ENCODE measurements around the gene ATP6AP2. TPM values are rescaled to one million over a fixed set of nuclear protein-coding genes. Genes with fewer than 3 reads are reported as not detected.

The ATP6AP2 gene
- total and polyA plus RNA-seq, 9 of the 15 experiments (the other 6 are each of a cell fraction or from before 2014, with no cell fraction given) = 23.3 to 131 (median 41.9) TPM

DNA sequence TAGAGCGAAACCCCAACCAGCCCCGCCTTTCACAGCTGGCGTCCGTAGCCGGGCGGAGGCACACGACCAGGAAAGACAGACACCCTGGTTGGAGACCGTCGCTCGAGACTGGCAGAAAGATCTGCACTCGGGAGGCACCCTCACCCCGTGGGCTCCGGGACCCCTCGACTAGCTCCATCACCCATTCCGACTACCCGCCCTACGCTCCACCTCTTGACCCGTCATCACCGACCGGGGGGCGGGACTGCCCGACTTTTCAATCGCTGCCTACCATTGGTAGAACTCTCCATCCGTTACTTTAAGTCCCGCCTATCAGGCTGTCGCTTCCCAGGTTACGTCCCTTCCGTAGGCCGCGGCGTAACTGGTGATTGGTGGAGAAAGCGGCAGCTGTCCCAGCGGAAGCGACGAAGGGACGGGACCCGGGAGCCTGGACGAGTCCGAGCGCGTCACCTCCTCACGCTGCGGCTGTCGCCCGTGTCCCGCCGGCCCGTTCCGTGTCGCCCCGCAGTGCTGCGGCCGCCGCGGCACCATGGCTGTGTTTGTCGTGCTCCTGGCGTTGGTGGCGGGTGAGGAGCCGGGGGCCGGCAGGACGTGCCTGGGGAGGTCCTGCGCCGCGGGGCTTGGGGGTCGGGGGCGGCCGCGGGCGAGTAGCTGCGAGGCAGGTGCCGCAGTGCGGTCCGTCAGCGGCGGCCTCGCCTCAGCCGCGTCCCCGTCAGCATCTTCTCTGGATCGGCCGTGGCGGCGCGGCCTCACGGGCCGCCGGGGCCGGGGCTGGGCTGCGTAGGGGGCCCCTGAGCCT, at the start of gene ATP6AP2 (continued):
- TF ChIP-seq, protein P1, sequence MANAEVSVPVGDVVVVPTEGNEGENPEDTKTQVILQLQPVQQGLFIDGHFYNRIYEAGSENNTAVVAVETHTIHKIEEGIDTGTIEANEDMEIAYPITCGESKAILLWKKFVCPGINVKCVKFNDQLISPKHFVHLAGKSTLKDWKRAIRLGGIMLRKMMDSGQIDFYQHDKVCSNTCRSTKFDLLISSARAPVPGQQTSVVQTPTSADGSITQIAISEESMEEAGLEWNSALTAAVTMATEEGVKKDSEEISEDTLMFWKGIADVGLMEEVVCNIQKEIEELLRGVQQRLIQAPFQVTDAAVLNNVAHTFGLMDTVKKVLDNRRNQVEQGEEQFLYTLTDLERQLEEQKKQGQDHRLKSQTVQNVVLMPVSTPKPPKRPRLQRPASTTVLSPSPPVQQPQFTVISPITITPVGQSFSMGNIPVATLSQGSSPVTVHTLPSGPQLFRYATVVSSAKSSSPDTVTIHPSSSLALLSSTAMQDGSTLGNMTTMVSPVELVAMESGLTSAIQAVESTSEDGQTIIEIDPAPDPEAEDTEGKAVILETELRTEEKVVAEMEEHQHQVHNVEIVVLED (CRISPR knock-in tag; IDR thresholded peaks at IDR 0.05) = peak; percentile 88
- TF ChIP-seq ZNF695 (CRISPR knock-in tag; IDR thresholded peaks at IDR 0.05) = no peak
- no peak for TF ChIP-seq ARID1B (IDR thresholded peaks at IDR 0.05)
- no peak; the same call in 1 of the 2 replicates for TF ChIP-seq L3MBTL2 (IDR thresholded peaks at IDR 0.05)
- no peak for TF ChIP-seq BDP1 (IDR thresholded peaks at IDR 0.05; ENCODE audit: insufficient read depth, insufficient read length)
- TF ChIP-seq MEF2D (tag; conservative IDR thresholded peaks at IDR 0.05; ENCODE audit: low read depth) = no peak
- no peak for TF ChIP-seq PHTF2 (CRISPR knock-in tag; IDR thresholded peaks at IDR 0.05)
- no peak for TF ChIP-seq KAT2B (IDR thresholded peaks at IDR 0.05; ENCODE audit: low read depth, low read length)
- no peak for TF ChIP-seq PHF20 (IDR thresholded peaks at IDR 0.05; ENCODE audit: partially characterized antibody)
- TF ChIP-seq, protein P2, sequence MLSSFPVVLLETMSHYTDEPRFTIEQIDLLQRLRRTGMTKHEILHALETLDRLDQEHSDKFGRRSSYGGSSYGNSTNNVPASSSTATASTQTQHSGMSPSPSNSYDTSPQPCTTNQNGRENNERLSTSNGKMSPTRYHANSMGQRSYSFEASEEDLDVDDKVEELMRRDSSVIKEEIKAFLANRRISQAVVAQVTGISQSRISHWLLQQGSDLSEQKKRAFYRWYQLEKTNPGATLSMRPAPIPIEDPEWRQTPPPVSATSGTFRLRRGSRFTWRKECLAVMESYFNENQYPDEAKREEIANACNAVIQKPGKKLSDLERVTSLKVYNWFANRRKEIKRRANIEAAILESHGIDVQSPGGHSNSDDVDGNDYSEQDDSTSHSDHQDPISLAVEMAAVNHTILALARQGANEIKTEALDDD (IDR thresholded peaks at IDR 0.05) = 0 out of 2 replicates have a peak, but pooled peaks have one; percentile 18
- TF ChIP-seq ZNF57 (CRISPR knock-in tag; IDR thresholded peaks at IDR 0.05) = no peak
- TF ChIP-seq, protein P3, sequence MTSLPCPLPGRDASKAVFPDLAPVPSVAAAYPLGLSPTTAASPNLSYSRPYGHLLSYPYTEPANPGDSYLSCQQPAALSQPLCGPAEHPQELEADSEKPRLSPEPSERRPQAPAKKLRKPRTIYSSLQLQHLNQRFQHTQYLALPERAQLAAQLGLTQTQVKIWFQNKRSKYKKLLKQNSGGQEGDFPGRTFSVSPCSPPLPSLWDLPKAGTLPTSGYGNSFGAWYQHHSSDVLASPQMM (CRISPR knock-in tag; IDR thresholded peaks at IDR 0.05) = no peak
- no peak for TF ChIP-seq HSF4 (CRISPR knock-in tag; IDR thresholded peaks at IDR 0.05; ENCODE audit: borderline replicate concordance)
- no peak for TF ChIP-seq ZEB2 (IDR thresholded peaks at IDR 0.05)
- peak; percentile 92 for TF ChIP-seq MBD2 (IDR thresholded peaks at IDR 0.05; ENCODE audit: borderline replicate concordance, low read depth)
- peak; percentile 45; the same call in 1 of the 2 replicates for TF ChIP-seq SIN3B (IDR thresholded peaks at IDR 0.05; ENCODE audit: low read depth)
- no peak for TF ChIP-seq RFX5 (IDR thresholded peaks at IDR 0.05; ENCODE audit: low read depth, low read length)
- no peak for TF ChIP-seq KLF16 (IDR thresholded peaks at IDR 0.05)
- no peak for TF ChIP-seq SAP30 (IDR thresholded peaks at IDR 0.05; ENCODE audit: borderline replicate concordance, insufficient read depth, low read depth, low read length, poor library complexity, severe bottlenecking)
- TF ChIP-seq KHSRP (IDR thresholded peaks at IDR 0.05) = peak; percentile 23; the same call in 1 of the 2 replicates
- TF ChIP-seq, protein P4, sequence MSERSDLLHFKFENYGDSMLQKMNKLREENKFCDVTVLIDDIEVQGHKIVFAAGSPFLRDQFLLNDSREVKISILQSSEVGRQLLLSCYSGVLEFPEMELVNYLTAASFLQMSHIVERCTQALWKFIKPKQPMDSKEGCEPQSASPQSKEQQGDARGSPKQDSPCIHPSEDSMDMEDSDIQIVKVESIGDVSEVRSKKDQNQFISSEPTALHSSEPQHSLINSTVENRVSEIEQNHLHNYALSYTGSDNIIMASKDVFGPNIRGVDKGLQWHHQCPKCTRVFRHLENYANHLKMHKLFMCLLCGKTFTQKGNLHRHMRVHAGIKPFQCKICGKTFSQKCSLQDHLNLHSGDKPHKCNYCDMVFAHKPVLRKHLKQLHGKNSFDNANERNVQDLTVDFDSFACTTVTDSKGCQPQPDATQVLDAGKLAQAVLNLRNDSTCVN (CRISPR knock-in tag; IDR thresholded peaks at IDR 0.05) = no peak
- TF ChIP-seq, protein P5, sequence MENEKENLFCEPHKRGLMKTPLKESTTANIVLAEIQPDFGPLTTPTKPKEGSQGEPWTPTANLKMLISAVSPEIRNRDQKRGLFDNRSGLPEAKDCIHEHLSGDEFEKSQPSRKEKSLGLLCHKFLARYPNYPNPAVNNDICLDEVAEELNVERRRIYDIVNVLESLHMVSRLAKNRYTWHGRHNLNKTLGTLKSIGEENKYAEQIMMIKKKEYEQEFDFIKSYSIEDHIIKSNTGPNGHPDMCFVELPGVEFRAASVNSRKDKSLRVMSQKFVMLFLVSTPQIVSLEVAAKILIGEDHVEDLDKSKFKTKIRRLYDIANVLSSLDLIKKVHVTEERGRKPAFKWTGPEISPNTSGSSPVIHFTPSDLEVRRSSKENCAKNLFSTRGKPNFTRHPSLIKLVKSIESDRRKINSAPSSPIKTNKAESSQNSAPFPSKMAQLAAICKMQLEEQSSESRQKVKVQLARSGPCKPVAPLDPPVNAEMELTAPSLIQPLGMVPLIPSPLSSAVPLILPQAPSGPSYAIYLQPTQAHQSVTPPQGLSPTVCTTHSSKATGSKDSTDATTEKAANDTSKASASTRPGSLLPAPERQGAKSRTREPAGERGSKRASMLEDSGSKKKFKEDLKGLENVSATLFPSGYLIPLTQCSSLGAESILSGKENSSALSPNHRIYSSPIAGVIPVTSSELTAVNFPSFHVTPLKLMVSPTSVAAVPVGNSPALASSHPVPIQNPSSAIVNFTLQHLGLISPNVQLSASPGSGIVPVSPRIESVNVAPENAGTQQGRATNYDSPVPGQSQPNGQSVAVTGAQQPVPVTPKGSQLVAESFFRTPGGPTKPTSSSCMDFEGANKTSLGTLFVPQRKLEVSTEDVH (IDR thresholded peaks at IDR 0.05; ENCODE audit: low read depth, partially characterized antibody) = peak; percentile 24
